OCI-LY3 (cell line): Measurements from ENCODE around the gene INPP5K.

Experiments
- CTCF ChIP-seq: fragments of 200-600, 300-600 bp; sonication (generic); IDR thresholded peaks from 2 replicates; pipeline ENCODE4 v1.5.1; 2014; ENCODE audit warnings: antibody characterized with exemption, low read length, low read depth
- EZH2phosphoT487 ChIP-seq: fragments of 200-600 bp; shearing (Covaris generic); IDR thresholded peaks from 2 replicates; pipeline ENCODE4 v1.6.1; 2018; ENCODE audit warnings: antibody characterized with exemption, mixed run types, low read depth

DNA sequence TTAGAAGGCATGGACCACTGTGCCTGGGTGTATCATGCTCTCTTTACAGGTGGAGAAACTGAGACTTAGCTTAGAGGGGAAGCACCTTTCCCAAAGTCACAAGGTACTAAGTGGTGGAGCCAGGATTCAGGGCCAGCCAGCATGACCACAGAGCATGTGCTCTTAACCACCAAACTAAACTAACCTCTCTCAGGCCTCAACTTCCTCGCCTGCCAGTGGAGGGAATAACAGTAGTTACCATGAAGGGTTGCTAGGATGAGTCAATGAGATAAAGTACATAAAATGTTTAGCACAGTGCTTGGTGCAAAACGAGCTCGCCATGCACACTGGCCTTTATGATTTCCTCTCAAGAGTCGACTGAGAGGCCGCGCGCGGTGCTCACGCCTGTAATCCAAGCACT lies 17.5 kb downstream of the INPP5K start:
- TF ChIP-seq CTCF: no peak
- TF ChIP-seq EZH2phosphoT487: no peak
